ENCODE results near the gene TLX2.

The TLX2 gene

GRCh38 chr2:74511104-74511989, 2.9 kb upstream of the TLX2 start:
- DNase-seq (ENCODE audit: low read depth in 2 of 2), result no peak

- no peak for DNase-seq (ENCODE audit: low read depth in 2 of 2)
Observed at GRCh38 chr2:74512744-74513604, 1.3 kb upstream of the TLX2 start.

- no peak for DNase-seq (ENCODE audit: low read depth in 2 of 2)
Observed at GRCh38 chr2:74513605-74514367, 464 bp upstream of the TLX2 start.

GRCh38 chr2:74515271-74515980, 1.2 kb downstream of the TLX2 start:
- DNase-seq (ENCODE audit: low read depth in 2 of 2), result no peak

- DNase-seq (ENCODE audit: low read depth in 2 of 2), result peak in 1 of 2 donors; percentile 62
Observed at GRCh38 chr2:74515981-74516633, 1.9 kb downstream of the TLX2 start.

GRCh38 chr2:74516650-74517049, 2.4 kb downstream of the TLX2 start:
- no peak for DNase-seq (ENCODE audit: low read depth in 2 of 2)

- DNase-seq (ENCODE audit: low read depth in 2 of 2), result no peak
Observed at GRCh38 chr2:74522516-74522915, 8.3 kb downstream of the TLX2 start.

GRCh38 chr2:74524005-74524404, 9.8 kb downstream of the TLX2 start:
- no peak for DNase-seq (ENCODE audit: low read depth in 2 of 2)

- DNase-seq (ENCODE audit: low read depth in 2 of 2), result no peak
Observed at GRCh38 chr2:74524955-74525716, 10.9 kb downstream of the TLX2 start.

GRCh38 chr2:74525717-74526648, 11.7 kb downstream of the TLX2 start, which contains the start of gene DQX1:
Gene DQX1 (minus strand): TSS chr2:74526231. CDS start chr2:74525729, 502 bp downstream.
- no peak for DNase-seq (ENCODE audit: low read depth in 2 of 2)

GRCh38 chr2:74526649-74527230, 12.5 kb downstream of the TLX2 start:
- no peak for DNase-seq (ENCODE audit: low read depth in 2 of 2)

GRCh38 chr2:74527741-74528140, 13.5 kb downstream of the TLX2 start:
- no peak for DNase-seq (ENCODE audit: low read depth in 2 of 2)

- no peak for DNase-seq (ENCODE audit: low read depth in 2 of 2)
Observed at GRCh38 chr2:74528600-74529356, 14.5 kb downstream of the TLX2 start.

GRCh38 chr2:74529357-74530238, 15.3 kb downstream of the TLX2 start, which contains the start of the genes AUP1 and HTRA2:
Gene AUP1 (minus strand): TSS chr2:74529706. CDS start chr2:74529629, 77 bp downstream.
Gene HTRA2 (plus strand): TSS chr2:74529933. CDS start chr2:74530007, 74 bp downstream.
- peak; percentile 64 to 74 for DNase-seq (ENCODE audit: low read depth in 2 of 2)

- DNase-seq (ENCODE audit: low read depth in 2 of 2), result no peak
Observed at GRCh38 chr2:74530239-74531187, 16.3 kb downstream of the TLX2 start.
